Measurements from ENCODE around the gene ZNF724. TPM values are rescaled to one million over a fixed set of nuclear protein-coding genes. Genes with fewer than 3 reads are reported as not detected.
"Not testable (repeated sequence)": the region's sequence is repeated elsewhere in the genome, so short reads cannot be mapped to it uniquely, and the experiment has no call there.

The ZNF724 gene
- total and polyA plus RNA-seq, 8 donors, result 0.15 to 10.7 (median 2.5) TPM; not detected in 2

DNA sequence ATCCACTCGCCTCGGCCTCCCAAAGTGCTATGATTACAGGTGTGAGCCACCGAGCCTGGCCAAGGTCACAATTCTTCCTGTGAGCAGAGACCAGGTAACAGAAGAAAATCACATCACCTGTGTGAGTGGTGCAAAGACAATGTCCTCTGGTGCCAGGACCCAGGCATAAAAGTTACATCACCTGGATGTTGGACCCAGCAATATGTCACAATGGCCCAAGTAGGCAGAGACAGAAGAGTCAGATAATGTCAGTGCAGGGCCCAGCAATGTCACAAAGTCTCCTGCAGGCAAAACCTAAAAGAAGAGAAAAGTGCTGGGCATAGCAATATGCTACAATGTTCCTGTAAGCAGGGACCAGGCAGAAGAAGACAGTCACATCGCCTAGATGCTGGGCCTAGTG lies 5.5 kb upstream of the ZNF724 start:
- TF ChIP-seq POLR2AphosphoS5 (IDR thresholded peaks at IDR 0.05) (no peak), EP300 (IDR thresholded peaks at IDR 0.05) (no peak), POLR2A (IDR thresholded peaks at IDR 0.05) (no peak)
- TF ChIP-seq, protein P1, sequence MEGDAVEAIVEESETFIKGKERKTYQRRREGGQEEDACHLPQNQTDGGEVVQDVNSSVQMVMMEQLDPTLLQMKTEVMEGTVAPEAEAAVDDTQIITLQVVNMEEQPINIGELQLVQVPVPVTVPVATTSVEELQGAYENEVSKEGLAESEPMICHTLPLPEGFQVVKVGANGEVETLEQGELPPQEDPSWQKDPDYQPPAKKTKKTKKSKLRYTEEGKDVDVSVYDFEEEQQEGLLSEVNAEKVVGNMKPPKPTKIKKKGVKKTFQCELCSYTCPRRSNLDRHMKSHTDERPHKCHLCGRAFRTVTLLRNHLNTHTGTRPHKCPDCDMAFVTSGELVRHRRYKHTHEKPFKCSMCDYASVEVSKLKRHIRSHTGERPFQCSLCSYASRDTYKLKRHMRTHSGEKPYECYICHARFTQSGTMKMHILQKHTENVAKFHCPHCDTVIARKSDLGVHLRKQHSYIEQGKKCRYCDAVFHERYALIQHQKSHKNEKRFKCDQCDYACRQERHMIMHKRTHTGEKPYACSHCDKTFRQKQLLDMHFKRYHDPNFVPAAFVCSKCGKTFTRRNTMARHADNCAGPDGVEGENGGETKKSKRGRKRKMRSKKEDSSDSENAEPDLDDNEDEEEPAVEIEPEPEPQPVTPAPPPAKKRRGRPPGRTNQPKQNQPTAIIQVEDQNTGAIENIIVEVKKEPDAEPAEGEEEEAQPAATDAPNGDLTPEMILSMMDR (IDR thresholded peaks at IDR 0.05), result no peak
- H3K4me3 ChIP-seq, result no peak overlapping the region
- no peaks in the 10 kb centered on the region for H3K9me3 ChIP-seq
- no peaks in the 10 kb centered on the region for H3K27me3 ChIP-seq
- peaks cover 0 to 26% (median 25%) of the 10 kb centered on the region in 4 donors for H3K36me3 ChIP-seq
- peaks cover 0 to under 1% (median 0%) of the 10 kb centered on the region in 4 donors for H3K4me1 ChIP-seq
- WGBS, 5 donors, result 91 to 98% (median 95%) methylated on average over 4 of the region's 4 CpGs
- no peak for DNase-seq
- intact Hi-C loops (cut with DNase I; ENCODE audit: low total_unique reads), result no loop called here
- no peak overlapping the region for H3K27ac ChIP-seq

DNA sequence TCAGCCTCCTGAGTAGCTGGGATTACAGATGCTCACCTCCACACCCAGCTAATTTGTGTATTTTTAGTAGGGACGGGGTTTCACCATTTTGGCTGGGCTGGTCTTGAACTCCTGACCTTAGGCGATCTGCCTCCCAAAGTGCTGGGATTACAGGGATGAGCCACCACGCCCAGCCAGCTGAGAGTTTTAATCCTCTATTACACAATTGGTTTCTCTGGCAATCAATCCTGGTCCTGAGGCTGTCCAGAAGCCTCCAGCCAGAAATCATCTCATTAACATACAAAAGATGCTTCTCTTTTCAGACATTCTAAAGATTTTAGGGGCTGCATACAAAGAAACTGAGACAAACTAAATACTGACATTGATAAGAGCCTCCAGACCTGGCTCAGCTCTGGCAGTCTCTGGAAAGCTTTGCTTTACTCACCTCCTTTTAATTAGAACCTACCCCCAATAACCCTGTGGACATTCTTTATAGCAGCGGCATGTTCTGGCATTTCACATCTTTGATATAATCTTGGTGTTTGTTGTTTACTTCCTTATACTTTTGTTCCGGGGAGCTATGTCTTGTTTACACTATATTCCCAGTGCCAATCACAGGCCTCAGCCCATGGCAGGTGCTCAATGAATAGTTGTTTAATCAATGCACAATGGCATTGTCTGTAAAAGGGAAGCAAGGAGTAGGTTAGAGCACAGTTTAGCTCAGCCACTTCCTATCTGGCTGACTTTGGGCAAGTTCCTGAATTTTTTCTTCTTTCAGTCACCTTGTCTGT lies 4.1 kb upstream of the ZNF724 start:
- TF ChIP-seq, protein P1 (IDR thresholded peaks at IDR 0.05), result no peak
- TF ChIP-seq POLR2A (IDR thresholded peaks at IDR 0.05) (no peak), EP300 (IDR thresholded peaks at IDR 0.05) (no peak)
- Histone ChIP-seq H3K4me3 (no peak overlapping the region), H3K27ac (no peak overlapping the region), H3K9me3 (no peaks in the 10 kb centered on the region), H3K4me1 (peaks cover 2 to 8% (median 7%) of the 10 kb centered on the region in 4 donors), H3K27me3 (no peaks in the 10 kb centered on the region), H3K36me3 (peaks cover 0 to 13% (median 11%) of the 10 kb centered on the region in 4 donors)
- no peak for DNase-seq
- intact Hi-C loops (cut with DNase I; ENCODE audit: low total_unique reads), result no loop called here
- WGBS, 5 donors, result 20 to 39% (median 30%) methylated on average over 5 of the region's 5 CpGs

DNA sequence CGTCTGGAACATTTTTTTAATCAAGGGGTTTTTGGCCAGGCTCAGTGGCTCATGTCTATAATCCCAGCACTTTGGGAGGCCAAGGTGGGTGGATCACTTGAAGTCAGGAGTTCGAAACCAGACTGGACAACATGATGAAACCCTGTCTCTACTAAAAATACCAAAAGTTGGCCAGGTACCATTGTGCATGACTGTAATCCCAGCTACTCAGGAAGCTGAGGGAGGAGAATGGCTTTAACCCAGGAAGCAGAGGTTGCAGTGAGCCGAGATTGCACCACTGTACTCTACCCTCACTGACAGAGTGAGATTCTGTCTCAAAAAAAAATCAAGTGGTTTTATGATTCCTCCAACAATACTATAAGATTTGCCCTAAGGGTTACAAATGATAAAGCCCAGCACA lies 3.1 kb upstream of the ZNF724 start:
- peaks cover 6 to 14% (median 11%) of the 10 kb centered on the region in 4 donors for H3K4me1 ChIP-seq
- H3K9me3 ChIP-seq; H3K36me3 ChIP-seq; DNase-seq; H3K27me3 ChIP-seq; H3K27ac ChIP-seq; H3K4me3 ChIP-seq; intact Hi-C loops (cut with DNase I; ENCODE audit: low total_unique reads): not testable (repeated sequence)
- 64 to 74% (median 71%) methylated on average over 3 of the region's 3 CpGs for WGBS, 5 donors

DNA sequence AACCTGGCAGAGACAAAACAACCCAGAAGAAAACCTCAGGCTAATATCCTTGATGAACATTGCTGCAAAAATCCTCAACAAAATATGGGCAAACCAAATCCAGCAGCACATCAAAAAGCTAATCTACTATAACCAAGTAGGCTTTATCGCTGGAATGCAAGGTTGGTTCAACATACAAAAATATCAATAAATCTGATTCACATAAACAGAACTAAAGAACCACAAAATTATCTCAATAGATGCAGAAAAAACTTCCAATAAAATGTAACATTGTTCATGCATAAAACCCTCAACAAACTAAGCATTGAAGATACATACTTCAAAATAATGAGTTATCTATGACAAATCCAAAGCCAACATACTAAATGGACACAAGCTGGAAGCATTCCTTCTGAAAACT lies 8.8 kb downstream of the ZNF724 start:
- Histone ChIP-seq H3K9me3 (peaks cover 3 to 59% (median 26%) of the 10 kb centered on the region in 4 donors), H3K4me3 (no peak overlapping the region), H3K27me3 (no peaks in the 10 kb centered on the region), H3K36me3 (peaks cover 0 to 39% (median 18%) of the 10 kb centered on the region in 4 donors), H3K4me1 (no peaks in the 10 kb centered on the region), H3K27ac (no peak overlapping the region)
- DNase-seq, result no peak
- WGBS, 5 donors, result 88 to 100% (median 97%) methylated on average over 1 of the region's 1 CpG
- TF ChIP-seq EP300 (IDR thresholded peaks at IDR 0.05), result no peak
- intact Hi-C loops (cut with DNase I; ENCODE audit: low total_unique reads), result no loop called here

DNA sequence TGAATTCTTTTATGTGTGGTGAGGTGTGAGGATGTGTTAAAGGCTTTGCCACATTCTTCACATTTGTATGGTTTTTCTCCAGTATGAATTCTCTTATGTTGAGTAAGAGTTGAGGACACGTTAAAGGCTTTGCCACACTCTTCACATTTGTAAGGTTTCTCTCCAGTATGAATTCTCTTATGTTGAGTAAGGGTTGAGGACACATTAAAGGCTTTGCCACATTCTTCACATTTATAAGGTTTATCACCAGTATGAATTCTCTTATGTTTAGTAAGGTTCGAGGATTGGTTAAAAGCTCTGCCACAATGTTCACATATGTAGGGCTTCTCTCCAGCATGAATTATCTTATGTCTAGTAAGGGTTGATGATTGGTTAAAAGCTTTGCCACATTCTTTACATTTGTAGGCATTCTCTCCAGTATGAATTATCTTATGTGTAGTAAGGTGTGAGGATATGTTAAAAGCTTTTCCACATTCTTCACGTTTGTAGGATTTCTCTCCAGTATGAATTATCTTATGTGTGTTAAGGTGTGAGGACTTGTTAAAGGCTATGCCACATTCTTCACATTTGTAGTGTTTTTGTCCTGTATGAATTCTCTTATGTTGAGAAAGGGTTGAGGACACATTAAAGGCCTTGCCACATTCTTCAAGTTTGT lies 27.1 kb downstream of the ZNF724 start:
- 85 to 98% (median 94%) methylated on average over 3 of the region's 3 CpGs for WGBS, 5 donors
- H3K27me3 ChIP-seq, result no peaks in the 10 kb centered on the region
- no peaks in the 10 kb centered on the region for H3K4me1 ChIP-seq
- intact Hi-C loops (cut with DNase I; ENCODE audit: low total_unique reads), result no loop called here
- TF ChIP-seq, protein P1 (IDR thresholded peaks at IDR 0.05), result no peak
- no peak overlapping the region for H3K4me3 ChIP-seq
- H3K27ac ChIP-seq, result no peak overlapping the region
- H3K9me3 ChIP-seq, result peaks cover 36 to 96% (median 80%) of the 10 kb centered on the region in 4 donors
- H3K36me3 ChIP-seq, result peaks cover 8 to 63% (median 38%) of the 10 kb centered on the region in 4 donors
- DNase-seq, result no peak

Measured in stomach (tissue), 9 donors.